Measurements from ENCODE around the gene BCCIP.

BCCIP gene

GRCh38 chr10:125844751-125845221 lies 21.4 kb downstream of the BCCIP start:
- no peak for DNase-seq (ENCODE audit: low spot score)

- DNase-seq (ENCODE audit: low spot score) = no peak
Measured at GRCh38 chr10:125845617-125846016, 22.3 kb downstream of the BCCIP start.

DNA sequence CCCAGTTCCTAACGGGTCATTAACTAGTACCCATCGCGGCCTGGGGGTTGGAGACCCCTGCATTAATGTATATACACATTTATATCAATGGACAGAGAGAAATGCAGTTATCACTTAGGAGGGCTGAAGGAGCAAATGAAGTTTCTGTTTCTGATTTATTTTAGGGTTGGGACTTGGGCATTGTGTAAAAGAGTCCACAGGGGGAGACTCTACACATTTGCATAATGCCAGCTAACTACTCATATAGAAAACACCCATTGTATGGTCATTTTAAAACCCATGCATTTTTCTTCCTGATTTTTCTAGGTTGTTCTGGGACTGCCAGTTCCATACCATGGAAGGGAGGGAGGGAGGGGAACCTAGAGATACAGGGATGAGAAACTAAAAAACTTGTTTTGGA lies 23.5 kb downstream of the BCCIP start:
- DNase-seq (ENCODE audit: low spot score) = no peak

GRCh38 chr10:125848371-125848770 lies 25.0 kb downstream of the BCCIP start:
- DNase-seq (ENCODE audit: low spot score) = no peak

- no peak for DNase-seq (ENCODE audit: low spot score)
Measured at GRCh38 chr10:125848857-125849256, 25.5 kb downstream of the BCCIP start.

- no peak for DNase-seq (ENCODE audit: low spot score)
Measured at GRCh38 chr10:125849448-125849847, 26.1 kb downstream of the BCCIP start.

GRCh38 chr10:125850766-125851731 lies 27.7 kb downstream of the BCCIP start:
- DNase-seq (ENCODE audit: low spot score) = no peak

DNA sequence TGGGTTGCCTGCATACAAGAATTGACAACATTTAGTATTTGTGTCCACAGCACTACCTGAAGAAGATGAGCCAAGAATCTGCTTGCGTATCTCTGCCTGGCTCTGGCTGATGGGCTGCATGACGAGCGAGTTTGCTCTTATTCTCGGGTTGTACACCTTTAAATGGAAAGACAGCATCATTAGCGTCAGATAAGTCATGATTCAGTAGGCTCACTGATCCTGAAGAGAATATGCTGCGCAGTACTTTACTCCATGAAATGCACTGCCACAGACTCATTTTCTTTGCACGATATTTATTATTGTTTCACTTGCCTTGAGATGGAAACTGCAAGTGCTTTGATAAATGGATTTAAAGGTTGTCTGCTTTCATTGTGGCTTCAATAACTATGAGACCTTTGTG lies 29.1 kb downstream of the BCCIP start:
- no peak for DNase-seq (ENCODE audit: low spot score)

GRCh38 chr10:125857185-125857760 lies 33.9 kb downstream of the BCCIP start:
- DNase-seq (ENCODE audit: low spot score) = no peak

GRCh38 chr10:125859128-125859817 lies 35.9 kb downstream of the BCCIP start:
- no peak for DNase-seq (ENCODE audit: low spot score)

- DNase-seq (ENCODE audit: low spot score) = no peak
Measured at GRCh38 chr10:125865120-125865519, 41.8 kb downstream of the BCCIP start.

- DNase-seq (ENCODE audit: low spot score) = no peak
Measured at GRCh38 chr10:125866421-125867029, 43.2 kb downstream of the BCCIP start.

GRCh38 chr10:125868372-125868975 lies 45.1 kb downstream of the BCCIP start:
- peak; percentile 53 for DNase-seq (ENCODE audit: low spot score)

DNA sequence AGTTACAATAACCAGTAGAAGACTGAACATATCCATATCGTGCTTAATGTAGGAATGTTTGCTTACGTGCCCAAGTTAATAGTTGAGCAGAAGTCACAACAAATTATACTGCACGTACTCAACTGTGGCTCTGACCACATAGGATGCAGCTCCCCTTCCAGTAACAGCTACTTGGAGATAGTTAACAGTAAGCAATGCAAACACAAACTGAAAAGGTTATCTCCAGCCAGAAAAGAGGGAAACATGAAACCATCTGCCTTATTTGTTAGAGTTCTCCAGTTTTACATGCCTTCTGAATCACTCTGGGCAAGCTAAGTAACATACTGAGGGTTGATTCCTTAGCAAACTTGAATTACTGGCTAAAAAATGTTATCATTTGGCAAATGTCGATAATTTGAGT lies 48.0 kb downstream of the BCCIP start:
- no peak for DNase-seq (ENCODE audit: low spot score)

- DNase-seq (ENCODE audit: low spot score) = no peak
Measured at GRCh38 chr10:125878957-125879835, 55.9 kb downstream of the BCCIP start.

DNA sequence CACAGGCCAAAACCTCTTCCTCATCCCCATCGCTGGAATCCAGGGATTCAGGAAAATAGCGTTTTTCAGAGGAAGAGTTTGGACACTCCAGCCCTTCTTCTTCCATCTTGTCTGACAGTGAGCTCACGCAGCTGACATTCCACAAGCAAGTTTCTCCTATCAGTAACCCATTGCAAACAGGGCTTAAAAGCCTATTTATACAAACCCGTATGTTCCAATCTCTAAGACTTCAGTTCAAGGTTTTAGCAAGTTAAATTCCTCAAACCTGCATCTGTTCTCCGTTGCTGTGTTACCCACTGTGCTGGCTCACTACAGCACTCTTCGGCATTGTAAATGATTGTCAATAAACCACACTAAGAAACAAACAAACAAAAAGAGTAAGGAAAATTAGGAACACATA lies 57.4 kb downstream of the BCCIP start:
- no peak for DNase-seq (ENCODE audit: low spot score)

DNA sequence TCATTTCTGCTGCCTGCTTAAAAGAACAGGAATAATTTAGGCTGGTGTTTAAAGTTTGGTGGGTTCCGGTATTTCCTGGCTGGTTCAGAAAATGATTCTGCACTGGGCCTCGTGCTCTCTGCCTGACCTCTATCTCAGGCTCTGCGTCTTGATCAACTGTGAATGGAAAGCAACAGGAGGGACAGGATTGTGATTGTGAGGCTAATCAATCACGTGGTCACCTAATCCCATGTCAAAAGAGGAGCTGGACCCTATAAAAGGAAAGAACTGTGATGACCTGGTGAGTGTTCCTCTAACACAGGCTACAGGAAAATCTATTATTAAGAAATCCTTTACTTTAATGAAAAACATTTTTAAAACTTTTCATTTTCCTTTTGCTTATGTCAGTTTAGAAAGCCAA lies 57.8 kb downstream of the BCCIP start, which contains the start of gene DHX32:
Gene DHX32, minus strand, starts transcription at position 101 of the 400 bp plus-strand sequence. CDS start 468 bp downstream, outside the sequence.
- DNase-seq (ENCODE audit: low spot score) = no peak

DNA sequence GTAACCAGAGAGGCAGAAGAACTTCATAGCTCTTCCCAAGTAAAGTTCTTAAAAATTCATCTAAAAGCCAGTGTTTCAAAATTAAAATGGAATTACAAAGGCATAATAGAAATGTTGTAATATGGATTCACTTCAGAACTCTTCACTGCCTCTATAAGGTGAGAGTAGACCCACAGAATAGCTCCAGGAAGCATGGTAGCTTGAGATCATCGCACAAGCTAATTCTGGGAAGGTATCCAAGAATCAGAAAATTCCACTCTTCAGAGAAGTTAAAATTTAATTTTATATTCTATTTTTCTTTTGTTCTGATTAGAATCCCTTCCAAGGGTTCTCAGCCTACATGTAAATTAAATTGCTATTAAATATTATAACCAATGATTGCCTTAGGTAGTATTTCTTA lies 59.2 kb downstream of the BCCIP start:
- no peak for DNase-seq (ENCODE audit: low spot score)

DNA sequence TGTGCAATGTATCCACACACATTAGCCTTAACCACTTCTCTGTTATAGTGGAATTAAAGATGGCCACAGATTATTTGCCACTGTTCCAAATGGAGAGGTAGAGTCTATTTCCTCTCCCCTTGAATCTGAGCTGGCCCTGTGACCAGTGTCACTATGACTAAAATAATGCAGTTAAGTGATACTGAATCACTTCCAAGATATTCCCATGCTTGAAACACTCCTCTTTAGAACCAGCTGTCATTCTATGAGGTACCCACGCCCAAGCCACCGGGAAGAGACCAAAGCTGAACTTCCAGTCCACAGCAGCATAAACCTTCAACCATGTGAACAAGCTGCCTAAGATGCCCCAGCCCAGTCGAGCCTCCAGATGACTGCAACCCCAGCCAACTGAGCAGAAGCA lies 59.9 kb downstream of the BCCIP start:
- DNase-seq (ENCODE audit: low spot score) = no peak

All from NAMALWA (cell line).